Measurements from ENCODE around the gene OCA2. TPM values are rescaled to one million over a fixed set of nuclear protein-coding genes. Genes with fewer than 3 reads are reported as not detected.

OCA2 gene
- total and polyA plus RNA-seq, 2 of the 8 experiments (the other 6 are each of a cell fraction or from before 2014, with no cell fraction given) = 0.20 TPM

GRCh38 chr15:27705056-27705455, 394.1 kb downstream of the OCA2 start (continued):
- no peak for TF ChIP-seq EP300 (IDR thresholded peaks at IDR 0.05; ENCODE audit: borderline replicate concordance in 1 of 2, low read depth in 2 of 2, low read length in 2 of 2)
- TF ChIP-seq CEBPB (IDR thresholded peaks at IDR 0.05; ENCODE audit: low read depth, low read length) = no peak
- TF ChIP-seq JUN (IDR thresholded peaks at IDR 0.05; ENCODE audit: low read depth, low read length) = no peak
- TF ChIP-seq CTBP2 (IDR thresholded peaks at IDR 0.05; ENCODE audit: borderline replicate concordance, insufficient read depth, insufficient read length, low read length) = no peak

Other genes starting within 250 kb of the OCA2 start
- 83.0 and 88.7 TPM in 2 replicates for gene HERC2, start 222.9 kb upstream of the OCA2 start, total RNA-seq (2021; fragmentation: NEBNext Ultra II Directional; extraction: Animal tissue kit (Norgen Biotek cat#: 25700))
- 79.2 and 88.7 TPM in 2 replicates for gene HERC2, start 222.9 kb upstream of the OCA2 start, polyA plus RNA-seq (2011; rRNA removed)

Measured in H1 (cell line).